Fibroblast of the aortic adventitia (primary cell): ENCODE results near the gene SLC41A3. TPM values are rescaled to one million over a fixed set of nuclear protein-coding genes. Genes with fewer than 3 reads are reported as not detected.
"Not testable (repeated sequence)": the region's sequence is repeated elsewhere in the genome, so short reads cannot be mapped to it uniquely, and the experiment has no call there.

Experiments used
- DNase-seq: peaks from one replicate; pipeline ENCODE4 v3.0.0-alpha.2; 2010; ENCODE audit warnings: low read depth
- H3K4me3 ChIP-seq: 2 replicates; pipeline ENCODE4 v1.5.1; 2011; ENCODE audit warnings: low read depth, mild to moderate bottlenecking, control low read depth, low read length, moderate library complexity
- total RNA-seq: library from RNA; depleted of rRNA; stranded (reverse); fragments of >200 nt; gene quantifications from 2 replicates; pipeline ENCODE4 v1.2.3, GENCODE V29; 2012; ENCODE audit warnings: low replicate concordance
- TF ChIP-seq, protein P1 (sequence below): IDR thresholded peaks from 2 replicates; pipeline ENCODE4 v1.5.1; 2011; ENCODE audit warnings: mild to moderate bottlenecking, low read length, control low read depth, inconsistent platforms; ENCODE audit not compliant: insufficient read depth

The SLC41A3 gene
- total RNA-seq, 1 donor: 40.0 TPM

- no peak for DNase-seq
- TF ChIP-seq, protein P1, sequence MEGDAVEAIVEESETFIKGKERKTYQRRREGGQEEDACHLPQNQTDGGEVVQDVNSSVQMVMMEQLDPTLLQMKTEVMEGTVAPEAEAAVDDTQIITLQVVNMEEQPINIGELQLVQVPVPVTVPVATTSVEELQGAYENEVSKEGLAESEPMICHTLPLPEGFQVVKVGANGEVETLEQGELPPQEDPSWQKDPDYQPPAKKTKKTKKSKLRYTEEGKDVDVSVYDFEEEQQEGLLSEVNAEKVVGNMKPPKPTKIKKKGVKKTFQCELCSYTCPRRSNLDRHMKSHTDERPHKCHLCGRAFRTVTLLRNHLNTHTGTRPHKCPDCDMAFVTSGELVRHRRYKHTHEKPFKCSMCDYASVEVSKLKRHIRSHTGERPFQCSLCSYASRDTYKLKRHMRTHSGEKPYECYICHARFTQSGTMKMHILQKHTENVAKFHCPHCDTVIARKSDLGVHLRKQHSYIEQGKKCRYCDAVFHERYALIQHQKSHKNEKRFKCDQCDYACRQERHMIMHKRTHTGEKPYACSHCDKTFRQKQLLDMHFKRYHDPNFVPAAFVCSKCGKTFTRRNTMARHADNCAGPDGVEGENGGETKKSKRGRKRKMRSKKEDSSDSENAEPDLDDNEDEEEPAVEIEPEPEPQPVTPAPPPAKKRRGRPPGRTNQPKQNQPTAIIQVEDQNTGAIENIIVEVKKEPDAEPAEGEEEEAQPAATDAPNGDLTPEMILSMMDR: no peak
- H3K4me3 ChIP-seq: no peak overlapping the region
Measured at GRCh38 chr3:126050626-126051025, 33.3 kb downstream of the SLC41A3 start.

DNA sequence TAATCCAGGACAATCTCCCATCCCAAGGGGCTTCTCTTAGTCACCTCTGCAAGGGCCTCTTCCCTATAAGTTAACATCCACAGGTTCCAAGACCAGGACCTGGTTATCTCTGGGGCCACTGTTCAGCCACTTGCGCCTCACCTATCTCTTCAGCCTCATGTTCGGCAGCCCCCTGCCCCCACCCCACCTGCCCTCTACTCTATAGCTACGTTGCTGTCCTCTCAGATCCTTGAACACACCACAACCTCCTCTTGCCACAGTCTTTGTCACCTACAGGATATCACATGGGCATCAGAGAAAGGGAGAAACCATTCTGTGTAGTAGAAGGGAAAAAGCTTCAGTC lies 33.9 kb downstream of the SLC41A3 start:
- DNase-seq: no peak
- TF ChIP-seq, protein P1: no peak
- no peak overlapping the region for H3K4me3 ChIP-seq

DNA sequence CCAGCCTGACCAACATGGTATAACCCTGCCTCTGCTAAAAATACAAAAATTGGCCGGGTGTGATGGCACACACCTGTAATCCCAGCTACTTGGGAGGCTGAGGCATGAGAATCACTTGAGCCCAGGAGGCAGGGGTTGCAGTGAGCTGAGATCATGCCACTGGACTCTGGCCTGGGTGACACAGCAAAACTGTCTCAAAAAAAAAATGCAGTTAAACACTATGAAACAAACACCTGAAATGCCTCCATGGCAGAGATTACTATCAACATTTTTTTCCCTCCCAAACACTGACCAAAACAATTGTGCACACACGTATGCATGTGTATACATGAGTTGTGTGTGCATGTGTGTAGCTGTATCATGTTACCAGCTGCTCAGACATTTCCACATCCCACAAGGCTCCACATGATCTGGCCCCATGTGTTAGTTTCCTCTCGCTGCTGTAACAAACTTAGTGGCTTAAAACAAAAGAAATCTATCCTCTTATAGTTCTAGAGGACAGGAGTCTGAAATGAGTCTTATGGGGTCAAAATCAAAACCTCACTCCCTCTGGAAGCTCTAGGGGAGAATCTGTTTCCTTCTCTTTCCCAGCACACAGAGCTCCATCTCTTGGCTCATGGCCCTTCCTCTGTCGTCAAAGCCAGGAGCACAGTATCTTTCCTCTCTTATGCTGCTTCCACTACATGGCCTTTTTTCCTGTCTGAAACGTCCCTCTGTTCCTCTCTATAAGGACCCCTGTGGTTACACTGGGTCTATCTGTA lies 34.5 kb downstream of the SLC41A3 start:
- DNase-seq: no peak
- H3K4me3 ChIP-seq: no peak overlapping the region
- TF ChIP-seq, protein P1: no peak

GRCh38 chr3:126040386-126040785 lies 43.5 kb downstream of the SLC41A3 start:
- DNase-seq: no peak
- TF ChIP-seq, protein P1: no peak
- no peak overlapping the region for H3K4me3 ChIP-seq

DNA sequence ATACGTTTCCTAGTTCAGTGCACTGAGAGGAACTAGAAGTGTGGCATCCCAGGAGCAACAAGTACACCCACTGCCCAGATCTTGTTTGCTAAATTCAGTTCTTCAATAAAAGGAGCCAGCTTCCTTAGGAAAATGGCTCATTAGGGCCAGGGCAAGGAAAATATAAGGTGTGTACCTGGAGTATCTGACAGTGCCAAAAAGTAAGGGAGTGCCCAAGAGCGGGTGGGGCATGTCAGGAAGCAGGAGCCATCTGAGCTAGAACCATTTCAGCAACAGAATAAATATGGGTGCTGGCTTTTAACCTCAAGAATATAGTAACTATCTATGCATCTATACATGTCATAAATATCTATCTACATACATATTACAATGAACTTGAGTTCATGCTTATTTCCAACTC lies 44.1 kb downstream of the SLC41A3 start:
- DNase-seq: no peak
- no peak overlapping the region for H3K4me3 ChIP-seq
- TF ChIP-seq, protein P1: no peak

- not testable (repeated sequence) for DNase-seq
Measured at GRCh38 chr3:126038791-126039190, 45.1 kb downstream of the SLC41A3 start.

DNA sequence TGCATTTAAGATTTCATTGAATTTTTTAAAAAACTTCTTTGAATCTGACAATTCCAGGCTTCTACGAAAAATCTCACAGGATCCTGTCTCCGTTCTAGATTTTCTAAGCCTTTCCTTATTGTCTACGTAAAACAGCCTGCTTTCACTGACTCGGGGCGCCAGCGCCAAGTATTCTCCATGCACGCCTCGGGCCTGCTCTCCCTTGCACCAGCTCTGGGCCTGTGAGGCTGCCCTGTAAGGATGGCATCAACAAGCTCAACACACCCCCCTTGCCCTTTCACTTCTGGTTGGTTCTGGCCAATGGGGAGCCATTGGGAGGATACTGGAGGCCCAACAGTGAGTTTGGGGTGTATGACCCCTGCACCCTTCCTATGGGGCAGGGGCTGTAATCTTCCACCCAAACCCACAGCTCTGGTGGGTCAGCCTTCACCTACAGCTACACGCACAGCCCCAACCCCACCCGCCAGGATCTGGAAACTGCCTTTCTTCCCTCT lies 47.8 kb downstream of the SLC41A3 start:
- no peak for DNase-seq
- H3K4me3 ChIP-seq: no peak overlapping the region
- TF ChIP-seq, protein P1: no peak

More at GRCh38 chr3:126038791-126039190, 45.1 kb downstream of the SLC41A3 start:
- H3K4me3 ChIP-seq: not testable (repeated sequence)
